ENCODE measurements around the gene RANBP17.
A peak's percentile ranks its signal among the peaks of the same experiment; 100 is the strongest.

RANBP17 gene

GRCh38 chr5:171188016-171188415, 326.2 kb downstream of the RANBP17 start:
- H3K4me3 ChIP-seq (ENCODE audit: low read depth, low read length), result no peak overlapping the region
- no peak for TF ChIP-seq CTCF (IDR thresholded peaks at IDR 0.05; ENCODE audit: borderline replicate concordance, insufficient read depth, low read depth, low read length)

- TF ChIP-seq CTCF (IDR thresholded peaks at IDR 0.05; ENCODE audit: borderline replicate concordance, insufficient read depth, low read depth, low read length), result no peak
- no peak overlapping the region for H3K4me3 ChIP-seq (ENCODE audit: low read depth, low read length)
Observed at GRCh38 chr5:171189442-171189841, 327.6 kb downstream of the RANBP17 start.

- TF ChIP-seq CTCF (IDR thresholded peaks at IDR 0.05; ENCODE audit: borderline replicate concordance, insufficient read depth, low read depth, low read length), result no peak
- H3K4me3 ChIP-seq (ENCODE audit: low read depth, low read length), result no peak overlapping the region
Observed at GRCh38 chr5:171192111-171192510, 330.3 kb downstream of the RANBP17 start.

- H3K4me3 ChIP-seq (ENCODE audit: low read depth, low read length), result no peak overlapping the region
Observed at GRCh38 chr5:171201310-171201709, 339.5 kb downstream of the RANBP17 start.

GRCh38 chr5:171205375-171205774, 343.6 kb downstream of the RANBP17 start:
- TF ChIP-seq CTCF (IDR thresholded peaks at IDR 0.05; ENCODE audit: borderline replicate concordance, insufficient read depth, low read depth, low read length), result no peak

More at GRCh38 chr5:171201310-171201709, 339.5 kb downstream of the RANBP17 start:
- TF ChIP-seq CTCF (IDR thresholded peaks at IDR 0.05; ENCODE audit: borderline replicate concordance, insufficient read depth, low read depth, low read length), result no peak

GRCh38 chr5:171207256-171207847, 345.5 kb downstream of the RANBP17 start:
- TF ChIP-seq CTCF (IDR thresholded peaks at IDR 0.05; ENCODE audit: borderline replicate concordance, insufficient read depth, low read depth, low read length), result peak; percentile 31; the same call in 1 of the 2 replicates
- no peak overlapping the region for H3K4me3 ChIP-seq (ENCODE audit: low read depth, low read length)

More at GRCh38 chr5:171205375-171205774, 343.6 kb downstream of the RANBP17 start:
- no peak overlapping the region for H3K4me3 ChIP-seq (ENCODE audit: low read depth, low read length)

GRCh38 chr5:171221916-171222315, 360.1 kb downstream of the RANBP17 start:
- H3K4me3 ChIP-seq (ENCODE audit: low read depth, low read length), result no peak overlapping the region
- TF ChIP-seq CTCF (IDR thresholded peaks at IDR 0.05; ENCODE audit: borderline replicate concordance, insufficient read depth, low read depth, low read length), result no peak

Measured in GM12875 (cell line).